Measurements from ENCODE around the gene SNX13.

SNX13 gene

DNA sequence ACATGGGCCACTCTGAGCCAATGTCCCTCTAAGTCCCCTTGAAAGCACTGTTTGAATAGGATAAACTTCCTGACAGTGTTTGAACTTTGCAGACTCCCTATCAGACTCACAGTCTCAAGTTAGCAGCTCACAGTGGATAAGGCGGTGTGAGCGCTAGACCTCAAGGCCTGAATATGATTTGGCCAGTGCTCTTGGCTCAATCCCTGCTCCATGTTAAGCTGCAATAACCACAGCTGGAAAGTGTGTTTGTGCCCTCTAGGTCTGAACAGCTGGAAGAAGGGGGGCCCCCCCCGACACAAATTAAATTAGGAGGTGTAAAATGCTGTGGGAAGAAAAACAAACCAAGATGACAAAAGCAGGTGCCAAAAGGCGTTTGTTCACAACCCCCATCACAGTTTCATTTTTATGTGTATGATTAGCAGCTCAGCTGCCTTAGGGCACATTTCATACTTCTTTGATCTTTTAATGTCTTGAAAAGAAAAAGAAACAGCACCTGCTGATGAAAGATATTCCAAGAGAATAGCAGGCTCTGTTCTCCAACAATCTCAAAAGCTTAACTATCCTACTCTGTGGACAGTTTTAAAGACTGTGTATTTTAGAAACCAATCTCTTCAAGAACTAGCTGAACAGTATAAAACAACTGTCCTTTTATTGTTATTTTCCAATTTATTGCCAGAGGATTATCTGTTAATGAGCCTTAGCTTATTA lies 167.6 kb downstream of the SNX13 start:
- no peak for DNase-seq

DNA sequence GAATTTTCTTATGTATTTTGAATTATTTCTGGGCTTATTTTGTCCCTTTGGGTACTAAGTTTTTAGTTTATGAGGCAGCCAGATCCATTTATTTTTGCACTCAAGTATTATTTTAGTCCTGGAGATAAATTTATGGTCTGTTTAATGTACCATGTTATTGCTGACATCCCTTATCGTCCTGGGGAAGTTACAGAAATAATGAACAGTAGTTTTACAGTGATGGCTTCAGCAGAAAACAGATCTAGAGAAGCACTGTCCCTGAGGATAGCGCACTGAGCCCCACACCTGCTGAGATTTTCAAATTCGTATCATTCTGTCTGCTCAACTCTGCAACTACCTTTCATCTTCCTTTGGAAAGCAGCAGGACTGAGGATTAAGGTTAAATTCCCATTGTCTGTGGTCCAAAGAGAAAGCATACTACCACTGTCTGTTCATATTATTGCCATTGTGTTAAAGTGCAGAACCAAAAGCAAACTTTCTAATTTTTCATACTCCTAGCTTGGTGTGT lies 168.3 kb downstream of the SNX13 start:
- no peak for DNase-seq

DNA sequence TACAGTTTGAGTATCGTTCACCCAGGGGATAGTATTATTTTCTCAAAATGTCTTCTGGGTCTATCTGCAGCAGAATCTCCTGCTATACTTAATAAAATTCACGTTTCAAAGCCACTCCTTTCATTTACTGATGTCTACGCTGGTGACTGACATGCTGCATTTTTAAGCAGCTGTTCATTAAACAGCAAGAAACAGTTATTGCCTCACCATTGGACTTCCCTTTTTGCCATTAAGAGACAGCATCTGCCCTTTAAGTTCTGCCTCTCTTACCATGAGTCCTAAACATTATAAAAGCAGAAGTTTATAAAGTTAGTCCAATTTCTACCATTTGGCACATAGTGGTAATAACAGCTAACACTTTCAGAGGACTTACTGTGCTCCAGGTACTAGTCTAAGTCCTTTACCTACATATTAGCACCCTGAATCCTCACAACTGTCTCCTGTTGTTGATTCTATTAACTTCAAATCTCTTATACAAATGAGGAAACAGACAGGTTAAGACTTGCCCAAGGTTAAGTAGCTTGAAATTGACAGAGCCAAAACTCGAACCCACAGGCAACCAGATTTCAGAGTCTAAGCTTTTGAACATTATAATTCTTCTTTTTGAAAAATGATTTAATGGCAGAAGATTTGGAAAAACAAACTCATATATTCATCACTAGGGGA lies 169.5 kb downstream of the SNX13 start:
- peak; percentile 27 for DNase-seq

DNA sequence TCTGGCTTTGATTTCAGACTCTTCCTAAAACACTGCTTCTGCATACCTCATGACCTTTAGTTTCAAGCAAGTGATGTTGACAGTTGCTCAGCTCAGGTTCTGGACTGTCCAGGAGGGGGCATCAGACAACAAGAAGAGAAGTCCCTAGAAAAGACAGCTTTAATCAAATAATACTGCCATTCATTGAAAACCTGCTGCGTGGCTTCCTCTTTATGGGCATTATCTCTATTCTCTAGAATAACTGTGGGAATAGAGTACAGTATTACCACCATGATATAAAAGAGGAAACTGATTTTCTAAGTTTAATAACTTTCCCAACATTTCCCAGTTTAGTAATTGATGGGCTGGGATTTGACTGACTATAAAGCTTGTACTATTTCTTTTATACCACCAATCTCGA lies 170.4 kb downstream of the SNX13 start:
- DNase-seq: peak; percentile 80

DNA sequence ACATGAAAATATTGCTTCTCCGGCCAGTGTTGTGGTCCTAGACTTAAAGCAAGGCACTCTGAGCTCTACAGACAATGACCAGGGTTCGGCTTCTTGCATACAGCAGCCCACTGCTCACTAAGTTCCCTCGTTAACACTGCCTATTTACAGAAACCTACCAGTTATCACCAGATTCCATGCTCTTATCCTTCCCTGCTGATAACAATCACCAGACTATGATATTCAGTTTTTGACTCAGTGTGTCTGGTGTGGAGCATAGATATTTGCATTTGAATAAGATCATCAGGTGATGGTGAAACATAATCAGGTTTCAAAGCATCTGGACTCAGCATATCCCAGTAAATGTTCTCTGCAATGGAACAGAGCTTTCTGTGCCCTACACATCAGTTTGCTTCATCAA lies 182.3 kb downstream of the SNX13 start:
- DNase-seq: no peak

DNA sequence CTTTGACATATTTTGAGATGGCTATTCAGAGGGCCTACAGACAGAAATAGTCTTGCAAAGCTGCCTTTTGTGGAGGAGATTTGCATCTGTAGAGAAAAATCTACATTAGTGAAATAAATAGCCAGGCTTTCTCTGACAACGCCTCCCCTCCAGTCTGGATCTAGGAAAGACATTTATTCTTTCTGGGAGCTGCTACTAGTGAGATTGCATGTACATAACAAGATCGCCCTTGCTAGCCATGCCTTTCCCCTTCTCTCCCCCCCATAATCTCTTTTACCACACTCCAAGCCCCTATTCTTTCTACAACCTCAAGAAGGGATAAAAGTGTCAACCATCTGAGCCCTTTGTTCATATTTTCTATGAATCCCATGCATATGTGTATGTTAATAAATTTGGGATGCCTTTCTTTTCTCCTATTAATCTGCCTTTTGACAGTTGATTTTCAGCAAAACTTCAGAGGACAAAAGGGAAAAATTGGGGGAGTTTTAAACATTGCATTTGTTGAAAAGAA lies 194.2 kb downstream of the SNX13 start:
- DNase-seq: no peak

DNA sequence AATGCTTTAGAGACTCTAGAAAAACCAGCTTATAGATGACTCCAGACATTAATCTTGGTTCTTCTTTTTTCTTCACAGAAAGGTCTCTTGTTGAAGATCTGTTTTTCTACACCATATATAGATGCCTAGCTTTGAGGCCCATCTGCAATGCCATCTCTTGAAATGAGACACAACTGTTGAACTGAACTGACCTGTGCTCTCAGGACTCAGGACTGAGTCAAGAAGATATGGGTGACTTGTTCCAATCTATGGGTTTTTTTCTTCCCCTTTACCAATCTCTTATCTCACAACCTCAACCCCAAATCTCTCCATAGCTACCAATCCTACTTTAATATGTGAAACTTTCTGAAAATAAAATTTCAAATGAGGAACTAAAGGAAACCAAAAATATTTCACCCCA lies 194.7 kb downstream of the SNX13 start:
- no peak for DNase-seq

DNA sequence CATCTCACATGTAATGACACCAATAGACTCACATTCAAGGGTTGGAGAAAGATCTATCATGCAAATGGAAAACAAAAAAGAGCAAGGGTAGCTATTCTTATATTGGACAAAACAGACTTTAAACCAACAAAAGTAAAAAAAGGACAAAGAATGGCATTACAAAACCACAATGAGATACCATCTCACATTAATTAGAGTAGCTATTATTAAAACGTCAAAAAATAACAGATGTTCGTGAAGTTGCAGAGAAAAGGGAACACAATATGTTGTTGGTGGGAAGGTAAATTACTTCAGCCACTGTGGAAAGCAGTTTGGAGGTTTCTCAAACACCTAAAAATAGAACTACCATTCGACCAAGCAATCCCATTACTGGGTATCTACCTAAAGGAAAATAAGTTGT lies 197.0 kb downstream of the SNX13 start:
- DNase-seq: no peak

DNA sequence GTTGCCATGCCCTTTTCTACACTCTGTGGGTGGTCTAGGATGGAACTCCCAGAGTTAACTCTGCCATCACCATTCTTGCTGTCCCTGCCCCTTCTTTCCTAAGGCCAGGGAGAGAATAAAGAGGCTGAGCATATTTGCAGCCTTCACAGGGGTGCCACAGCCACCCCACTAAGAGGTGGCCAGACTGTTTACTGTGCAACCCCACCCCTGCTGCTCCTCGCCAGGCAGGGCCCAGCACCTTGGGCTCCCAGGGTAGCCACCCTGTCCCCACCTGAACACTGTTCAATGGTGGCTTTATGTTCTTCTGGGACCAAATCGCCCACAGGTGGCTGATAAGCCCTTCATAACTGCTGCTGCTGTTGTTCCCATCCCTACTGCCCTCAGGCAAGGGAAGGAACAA lies 198.9 kb downstream of the SNX13 start:
- no peak for DNase-seq
